ENCODE data around the gene PEX7.
"Not testable (repeated sequence)": the region's sequence is repeated elsewhere in the genome, so short reads cannot be mapped to it uniquely, and the experiment has no call there.

GRCh38 chr6:136815608-136816007 is 6.8 kb upstream of the PEX7 start:
- not testable (repeated sequence) for TF ChIP-seq CTCF (IDR thresholded peaks at IDR 0.05; ENCODE audit: low read depth, low read length); MYC (IDR thresholded peaks at IDR 0.05; ENCODE audit: low read depth, low read length); POLR2A (IDR thresholded peaks at IDR 0.05; ENCODE audit: extremely low read depth, insufficient read length)

Measured in NB4 (cell line).